Osteoblast (primary cell): ENCODE measurements around the gene ETFDH. TPM values are rescaled to one million over a fixed set of nuclear protein-coding genes. Genes with fewer than 3 reads are reported as not detected.

Experiments
- DNase-seq: peaks from one replicate; pipeline ENCODE4 v3.0.0; 2011; ENCODE audit warnings: low spot score, mixed read lengths; ENCODE audit not compliant: insufficient read length; ENCODE audit errors: missing footprints
- H2AFZ ChIP-seq: 2 replicates; pipeline ENCODE4 v1.6.0; 2011; ENCODE audit warnings: mild to moderate bottlenecking, low read length
- H3K27ac ChIP-seq: 2 replicates; pipeline ENCODE4 v1.5.1; 2011; ENCODE audit warnings: mild to moderate bottlenecking, low read depth, low read length, moderate library complexity
- H3K27me3 ChIP-seq: 2 replicates; pipeline ENCODE4 v1.6.0; 2012; ENCODE audit warnings: mild to moderate bottlenecking, control low read depth, inconsistent platforms, low read length, moderate library complexity; ENCODE audit not compliant: insufficient read depth
- H3K36me3 ChIP-seq: 2 replicates; pipeline ENCODE4 v1.5.1; 2011; ENCODE audit warnings: mild to moderate bottlenecking, low read length, control low read depth, moderate library complexity; ENCODE audit not compliant: insufficient read depth
- H3K4me1 ChIP-seq: 2 replicates; pipeline ENCODE4 v1.5.1; 2011; ENCODE audit warnings: mild to moderate bottlenecking, low read length, control low read depth, moderate library complexity; ENCODE audit not compliant: insufficient read depth
- H3K4me2 ChIP-seq: 2 replicates; pipeline ENCODE4 v1.6.0; 2011; ENCODE audit warnings: mild to moderate bottlenecking, low read length; ENCODE audit not compliant: insufficient read depth
- H3K4me3 ChIP-seq: fragments of 200-600 bp; sonication (generic); 3 replicates; pipeline ENCODE4 v1.5.1; 2012; ENCODE audit warnings: mild to moderate bottlenecking, low read length, inconsistent platforms; ENCODE audit not compliant: insufficient read depth
- H3K79me2 ChIP-seq: 2 replicates; pipeline ENCODE4 v1.6.0; 2012; ENCODE audit warnings: mild to moderate bottlenecking, low read length, control low read depth, inconsistent platforms; ENCODE audit not compliant: insufficient read depth
- H3K9me3 ChIP-seq: 2 replicates; pipeline ENCODE4 v1.5.1; 2011; ENCODE audit warnings: low read depth, low read length, control low read depth
- H4K20me1 ChIP-seq: 2 replicates; pipeline ENCODE4 v1.6.0; 2012; ENCODE audit warnings: mild to moderate bottlenecking, low read length, control low read depth; ENCODE audit not compliant: insufficient read depth
- small RNA-seq: library from RNA; depleted of rRNA; stranded (forward); fragments of <200 nt; gene quantifications from one replicate; pipeline ENCODE3, GENCODE V24; 2012
- total RNA-seq: library from RNA; depleted of rRNA; stranded (reverse); fragments of >200 nt; gene quantifications from 2 replicates; pipeline ENCODE4 v1.2.3, GENCODE V29; 2012
- TF ChIP-seq, protein P1 (sequence below): IDR thresholded peaks from 2 replicates; pipeline ENCODE4 v1.5.1; 2011; ENCODE audit warnings: mild to moderate bottlenecking, low read depth, low read length, moderate library complexity; ENCODE audit errors: extremely low read depth

ETFDH gene
- total RNA-seq, 1 donor: 29.0 TPM

GRCh38 chr4:158758142-158758541, 86.0 kb downstream of the ETFDH start:
- H3K36me3 ChIP-seq: no peaks in the 10 kb centered on the region
- H3K9me3 ChIP-seq: no peaks in the 10 kb centered on the region
- H3K4me1 ChIP-seq: peaks cover 24% of the 10 kb centered on the region
- no peak for DNase-seq
- no peaks in the 10 kb centered on the region for H3K27me3 ChIP-seq
- no peak overlapping the region for H2AFZ ChIP-seq
- H3K27ac ChIP-seq: no peak overlapping the region
- TF ChIP-seq, protein P1, sequence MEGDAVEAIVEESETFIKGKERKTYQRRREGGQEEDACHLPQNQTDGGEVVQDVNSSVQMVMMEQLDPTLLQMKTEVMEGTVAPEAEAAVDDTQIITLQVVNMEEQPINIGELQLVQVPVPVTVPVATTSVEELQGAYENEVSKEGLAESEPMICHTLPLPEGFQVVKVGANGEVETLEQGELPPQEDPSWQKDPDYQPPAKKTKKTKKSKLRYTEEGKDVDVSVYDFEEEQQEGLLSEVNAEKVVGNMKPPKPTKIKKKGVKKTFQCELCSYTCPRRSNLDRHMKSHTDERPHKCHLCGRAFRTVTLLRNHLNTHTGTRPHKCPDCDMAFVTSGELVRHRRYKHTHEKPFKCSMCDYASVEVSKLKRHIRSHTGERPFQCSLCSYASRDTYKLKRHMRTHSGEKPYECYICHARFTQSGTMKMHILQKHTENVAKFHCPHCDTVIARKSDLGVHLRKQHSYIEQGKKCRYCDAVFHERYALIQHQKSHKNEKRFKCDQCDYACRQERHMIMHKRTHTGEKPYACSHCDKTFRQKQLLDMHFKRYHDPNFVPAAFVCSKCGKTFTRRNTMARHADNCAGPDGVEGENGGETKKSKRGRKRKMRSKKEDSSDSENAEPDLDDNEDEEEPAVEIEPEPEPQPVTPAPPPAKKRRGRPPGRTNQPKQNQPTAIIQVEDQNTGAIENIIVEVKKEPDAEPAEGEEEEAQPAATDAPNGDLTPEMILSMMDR: no peak
- H3K4me3 ChIP-seq: no peak overlapping the region
- no peaks in the 10 kb centered on the region for H4K20me1 ChIP-seq
- H3K4me2 ChIP-seq: no peak overlapping the region
- H3K79me2 ChIP-seq: no peaks in the 10 kb centered on the region

DNA sequence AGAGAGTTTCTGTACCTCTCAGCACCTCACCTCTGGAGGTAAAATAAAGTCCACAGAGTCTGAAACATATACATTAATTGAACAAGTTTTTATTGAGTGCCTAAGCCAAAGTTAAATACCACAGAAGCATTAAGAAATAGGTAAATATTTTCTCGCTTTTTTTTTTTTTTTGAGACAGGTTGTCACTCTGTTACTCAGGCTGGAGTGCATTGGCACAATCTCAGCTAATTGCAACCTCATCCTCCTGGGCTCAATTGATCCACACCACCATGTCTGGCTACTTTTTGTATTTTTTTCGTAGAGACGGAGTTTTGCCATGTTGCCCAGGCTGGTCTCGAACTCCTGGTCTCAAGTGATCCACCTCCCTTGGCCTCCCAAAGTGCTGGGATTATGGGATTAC, 86.6 kb downstream of the ETFDH start:
- H3K4me3 ChIP-seq: no peak overlapping the region
- H3K36me3 ChIP-seq: no peaks in the 10 kb centered on the region
- H3K9me3 ChIP-seq: no peaks in the 10 kb centered on the region
- DNase-seq: no peak
- no peak overlapping the region for H3K4me2 ChIP-seq
- H3K4me1 ChIP-seq: peaks cover 24% of the 10 kb centered on the region
- no peaks in the 10 kb centered on the region for H3K79me2 ChIP-seq
- H4K20me1 ChIP-seq: no peaks in the 10 kb centered on the region
- H3K27ac ChIP-seq: no peak overlapping the region
- H2AFZ ChIP-seq: no peak overlapping the region
- TF ChIP-seq, protein P1: no peak
- H3K27me3 ChIP-seq: no peaks in the 10 kb centered on the region

Small RNA genes lying within 50 kb of the gene (small RNA-seq; reads per million reads assigned to genes)
- gene RF00012: not detected

Other genes with a start within 250 kb of the ETFDH start
- gene RXFP1, start 150.4 kb upstream of the ETFDH start, total RNA-seq: not detected in 2 replicates
- gene C4orf46, start 409 bp upstream of the ETFDH start, total RNA-seq: 12.3 and 12.7 TPM in 2 replicates
- gene PPID, start 51.1 kb downstream of the ETFDH start, total RNA-seq: 19.2 and 21.4 TPM in 2 replicates
- gene FNIP2, start 96.7 kb downstream of the ETFDH start, total RNA-seq: 73.4 and 78.9 TPM in 2 replicates